Measurements from ENCODE around the gene IFNE. TPM values are rescaled to one million over a fixed set of nuclear protein-coding genes. Genes with fewer than 3 reads are reported as not detected.
"Not testable (repeated sequence)": the region's sequence is repeated elsewhere in the genome, so short reads cannot be mapped to it uniquely, and the experiment has no call there.

Gene IFNE
- total RNA-seq, 1 donor from 2014 or later: not detected

DNA sequence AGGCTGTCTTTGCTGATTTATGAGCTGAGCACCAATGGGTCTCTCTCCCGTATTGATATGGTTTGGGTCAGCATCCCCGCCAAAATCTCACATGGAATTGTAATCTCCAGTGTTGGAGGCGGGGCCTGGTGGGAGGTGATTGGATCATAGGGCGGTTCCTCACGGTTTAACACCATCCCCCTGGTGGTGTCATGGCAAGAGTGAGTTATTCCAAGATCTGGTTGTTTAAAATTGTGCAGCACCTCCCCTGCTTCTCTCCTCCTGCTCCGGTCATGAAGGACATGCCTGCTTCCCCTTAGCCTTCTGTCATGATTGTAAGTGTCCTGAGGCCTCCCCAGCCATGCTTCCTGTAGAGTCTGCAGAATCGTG, 47.1 kb downstream of the IFNE start:
- DNase-seq; intact Hi-C loops (cut with DNase I); ATAC-seq (ENCODE audit: poor library complexity): not testable (repeated sequence)

- ATAC-seq (ENCODE audit: poor library complexity) (no peak), DNase-seq (no peak)
- intact Hi-C loops (cut with DNase I): no loop called here
Observed at GRCh38 chr9:21434202-21435014, 47.7 kb downstream of the IFNE start.

GRCh38 chr9:21432672-21433425, 49.3 kb downstream of the IFNE start:
- ATAC-seq (ENCODE audit: poor library complexity) (no peak), DNase-seq (no peak)
- intact Hi-C loops (cut with DNase I): no loop called here

Small RNA genes lying within 50 kb of the gene (microRNA-seq; reads per million reads assigned to microRNA genes)
- 10.7 reads per million, percentile 27 among the genes with 10 or more reads in this experiment for gene MIR31

Other genes starting within 250 kb of the IFNE start
- not detected for gene IFNA14, start 242.3 kb downstream of the IFNE start, total RNA-seq
- not detected for gene IFNA5, start 177.0 kb downstream of the IFNE start, total RNA-seq
- 11.2 TPM for gene KLHL9, start 146.9 kb downstream of the IFNE start, total RNA-seq
- gene IFNA6, start 131.4 kb downstream of the IFNE start, total RNA-seq: not detected
- gene IFNA13, start 114.3 kb downstream of the IFNE start, total RNA-seq: not detected
- not detected for gene IFNA2, start 96.9 kb downstream of the IFNE start, total RNA-seq
- not detected for gene IFNA8, start 73.2 kb downstream of the IFNE start, total RNA-seq
- gene IFNA1, start 41.9 kb downstream of the IFNE start, total RNA-seq: not detected

All from Right ventricle myocardium superior (tissue), 1 donor.